Lower lobe of right lung (tissue), 2 donors: ENCODE data around the gene IMMP1L. TPM values are rescaled to one million over a fixed set of nuclear protein-coding genes. Genes with fewer than 3 reads are reported as not detected.
A peak's percentile ranks its signal among the peaks of the same experiment; 100 is the strongest.

Source experiments
- ATAC-seq, 2 donors: fragments of 200-7000 bp; cut with Tn5 transposase; one replicate each; pipeline ENCODE4 v1.9.1; 2020 to 2022; ENCODE audit warnings: mild to moderate bottlenecking in 2 of 2, moderate library complexity in 2 of 2
- DNase-seq: peaks from one replicate; pipeline ENCODE4 v3.0.0-alpha.2; 2020
- H3K27ac ChIP-seq: fragments of 200-600 bp; one replicate; pipeline ENCODE4 v1.8.0; 2022
- H3K27me3 ChIP-seq: fragments of 200-600 bp; one replicate; pipeline ENCODE4 v1.8.0; 2022; ENCODE audit warnings: low read depth
- H3K36me3 ChIP-seq: fragments of 200-600 bp; one replicate; pipeline ENCODE4 v1.8.0; 2022; ENCODE audit warnings: mild to moderate bottlenecking
- H3K4me1 ChIP-seq: fragments of 200-600 bp; one replicate; pipeline ENCODE4 v1.8.0; 2022
- H3K4me3 ChIP-seq: fragments of 200-600 bp; one replicate; pipeline ENCODE4 v1.8.0; 2022; ENCODE audit warnings: mild to moderate bottlenecking
- H3K9me3 ChIP-seq: fragments of 200-600 bp; one replicate; pipeline ENCODE4 v1.8.0; 2022
- CTCF ChIP-seq: fragments of 200-600 bp; IDR thresholded peaks from one replicate; pipeline ENCODE4 v1.8.0; 2022; ENCODE audit warnings: antibody characterized with exemption, mild to moderate bottlenecking
- intact Hi-C: fragments of 100-400 bp; cut with DNase I; formaldehyde crosslinking; loops from one replicate; pipeline ENCODE4 v1.11.0; 2022
- long read RNA-seq: library from polyadenylated mRNA; unstranded; transcript quantifications from one replicate; pipeline ENCODE4 v2.0.0, GENCODE V29; 2021
- total RNA-seq: library from RNA; stranded (reverse); fragmentation: NEBNext Ultra II Directional; extraction: Animal tissue kit (Norgen Biotek cat#: 25700); gene quantifications from one replicate; pipeline ENCODE4 v1.2.1, GENCODE V29; 2021
- donor health status: DM: no; HTN: yes; CAD: no; lungs with severe emphysema.

Gene IMMP1L
- total RNA-seq: 14.4 TPM
- long read RNA-seq, partial matches to known transcripts: 2 of 9 reads
- long read RNA-seq, other reads (novel, unspliced or antisense): 3 of 9 reads

GRCh38 chr11:31509429-31510345 lies at the start of gene IMMP1L, which contains the start of gene ELP4:
Gene IMMP1L, minus strand, starts transcription at chr11:31509622. Its CDS starts 46,346 bp downstream, at chr11:31463276.
Gene ELP4, plus strand, starts transcription at chr11:31509767. Its CDS starts 18 bp downstream, at chr11:31509785.
- Histone ChIP-seq H3K9me3 (no peaks in the 10 kb centered on the region), H3K36me3 (no peaks in the 10 kb centered on the region), H3K27me3 (no peaks in the 10 kb centered on the region), H3K27ac (peak within 1 kb of the TSS; percentile 88), H3K4me3 (peak within 1 kb of the TSS; percentile 82), H3K4me1 (peaks cover 26% of the 10 kb centered on the region)
- intact Hi-C loops: no loop called here
- ATAC-seq (peak; percentile 100), DNase-seq (peak; percentile 94)
- TF ChIP-seq CTCF: no peak

- no peak for DNase-seq
- TF ChIP-seq CTCF: no peak
- no peak for ATAC-seq
Measured at GRCh38 chr11:31558001-31558400, 48.6 kb upstream of the IMMP1L start.

GRCh38 chr11:31555938-31556337 lies 46.5 kb upstream of the IMMP1L start:
- intact Hi-C loops: no loop called here
- TF ChIP-seq CTCF: no peak
- H3K27ac ChIP-seq: no peak overlapping the region
- ATAC-seq: no peak
- H3K4me1 ChIP-seq: no peaks in the 10 kb centered on the region
- no peak for DNase-seq
- H3K4me3 ChIP-seq: no peak overlapping the region
- H3K27me3 ChIP-seq: no peaks in the 10 kb centered on the region
- no peaks in the 10 kb centered on the region for H3K9me3 ChIP-seq
- H3K36me3 ChIP-seq: no peaks in the 10 kb centered on the region

More at GRCh38 chr11:31558001-31558400, 48.6 kb upstream of the IMMP1L start:
- Histone ChIP-seq H3K27me3 (no peaks in the 10 kb centered on the region), H3K4me3 (no peak overlapping the region), H3K4me1 (no peaks in the 10 kb centered on the region), H3K27ac (no peak overlapping the region), H3K36me3 (no peaks in the 10 kb centered on the region), H3K9me3 (no peaks in the 10 kb centered on the region)
- intact Hi-C loops: no loop called here

- Histone ChIP-seq H3K4me1 (no peaks in the 10 kb centered on the region), H3K36me3 (peaks cover 13% of the 10 kb centered on the region), H3K4me3 (no peak overlapping the region), H3K9me3 (no peaks in the 10 kb centered on the region), H3K27me3 (no peaks in the 10 kb centered on the region), H3K27ac (no peak overlapping the region)
- intact Hi-C loops: no loop called here
- ATAC-seq (no peak), DNase-seq (no peak)
- TF ChIP-seq CTCF: no peak
Measured at GRCh38 chr11:31542862-31543261, 33.4 kb upstream of the IMMP1L start.

GRCh38 chr11:31535479-31535878 lies 26.1 kb upstream of the IMMP1L start:
- Histone ChIP-seq H3K9me3 (no peaks in the 10 kb centered on the region), H3K36me3 (no peaks in the 10 kb centered on the region), H3K4me1 (no peaks in the 10 kb centered on the region), H3K27me3 (no peaks in the 10 kb centered on the region), H3K27ac (no peak overlapping the region), H3K4me3 (no peak overlapping the region)
- ATAC-seq (no peak), DNase-seq (no peak)
- intact Hi-C loops: no loop called here
- TF ChIP-seq CTCF: no peak
